Osteoblast (primary cell): Measurements from ENCODE around the gene FASN. TPM values are rescaled to one million over a fixed set of nuclear protein-coding genes. Genes with fewer than 3 reads are reported as not detected.

Experiments used
- DNase-seq: peaks from one replicate; pipeline ENCODE4 v3.0.0; 2011; ENCODE audit warnings: low spot score, mixed read lengths; ENCODE audit not compliant: insufficient read length; ENCODE audit errors: missing footprints
- H2AFZ ChIP-seq: 2 replicates; pipeline ENCODE4 v1.6.0; 2011; ENCODE audit warnings: mild to moderate bottlenecking, low read length
- H3K27ac ChIP-seq: 2 replicates; pipeline ENCODE4 v1.5.1; 2011; ENCODE audit warnings: mild to moderate bottlenecking, low read depth, low read length, moderate library complexity
- H3K27me3 ChIP-seq: 2 replicates; pipeline ENCODE4 v1.6.0; 2012; ENCODE audit warnings: mild to moderate bottlenecking, control low read depth, inconsistent platforms, low read length, moderate library complexity; ENCODE audit not compliant: insufficient read depth
- H3K36me3 ChIP-seq: 2 replicates; pipeline ENCODE4 v1.5.1; 2011; ENCODE audit warnings: mild to moderate bottlenecking, low read length, control low read depth, moderate library complexity; ENCODE audit not compliant: insufficient read depth
- H3K4me1 ChIP-seq: 2 replicates; pipeline ENCODE4 v1.5.1; 2011; ENCODE audit warnings: mild to moderate bottlenecking, low read length, control low read depth, moderate library complexity; ENCODE audit not compliant: insufficient read depth
- H3K4me2 ChIP-seq: 2 replicates; pipeline ENCODE4 v1.6.0; 2011; ENCODE audit warnings: mild to moderate bottlenecking, low read length; ENCODE audit not compliant: insufficient read depth
- H3K4me3 ChIP-seq: fragments of 200-600 bp; sonication (generic); 3 replicates; pipeline ENCODE4 v1.5.1; 2012; ENCODE audit warnings: mild to moderate bottlenecking, low read length, inconsistent platforms; ENCODE audit not compliant: insufficient read depth
- H3K79me2 ChIP-seq: 2 replicates; pipeline ENCODE4 v1.6.0; 2012; ENCODE audit warnings: mild to moderate bottlenecking, low read length, control low read depth, inconsistent platforms; ENCODE audit not compliant: insufficient read depth
- H3K9me3 ChIP-seq: 2 replicates; pipeline ENCODE4 v1.5.1; 2011; ENCODE audit warnings: low read depth, low read length, control low read depth
- H4K20me1 ChIP-seq: 2 replicates; pipeline ENCODE4 v1.6.0; 2012; ENCODE audit warnings: mild to moderate bottlenecking, low read length, control low read depth; ENCODE audit not compliant: insufficient read depth
- CTCF ChIP-seq: IDR thresholded peaks from 2 replicates; pipeline ENCODE4 v1.5.1; 2011; ENCODE audit warnings: mild to moderate bottlenecking, low read depth, low read length, moderate library complexity; ENCODE audit errors: extremely low read depth
- total RNA-seq: library from RNA; depleted of rRNA; stranded (reverse); fragments of >200 nt; gene quantifications from 2 replicates; pipeline ENCODE4 v1.2.3, GENCODE V29; 2012

Gene FASN
- total RNA-seq, 1 donor: 142 TPM

GRCh38 chr17:82081546-82081945 lies 16.5 kb downstream of the FASN start:
- TF ChIP-seq CTCF: no peak

DNA sequence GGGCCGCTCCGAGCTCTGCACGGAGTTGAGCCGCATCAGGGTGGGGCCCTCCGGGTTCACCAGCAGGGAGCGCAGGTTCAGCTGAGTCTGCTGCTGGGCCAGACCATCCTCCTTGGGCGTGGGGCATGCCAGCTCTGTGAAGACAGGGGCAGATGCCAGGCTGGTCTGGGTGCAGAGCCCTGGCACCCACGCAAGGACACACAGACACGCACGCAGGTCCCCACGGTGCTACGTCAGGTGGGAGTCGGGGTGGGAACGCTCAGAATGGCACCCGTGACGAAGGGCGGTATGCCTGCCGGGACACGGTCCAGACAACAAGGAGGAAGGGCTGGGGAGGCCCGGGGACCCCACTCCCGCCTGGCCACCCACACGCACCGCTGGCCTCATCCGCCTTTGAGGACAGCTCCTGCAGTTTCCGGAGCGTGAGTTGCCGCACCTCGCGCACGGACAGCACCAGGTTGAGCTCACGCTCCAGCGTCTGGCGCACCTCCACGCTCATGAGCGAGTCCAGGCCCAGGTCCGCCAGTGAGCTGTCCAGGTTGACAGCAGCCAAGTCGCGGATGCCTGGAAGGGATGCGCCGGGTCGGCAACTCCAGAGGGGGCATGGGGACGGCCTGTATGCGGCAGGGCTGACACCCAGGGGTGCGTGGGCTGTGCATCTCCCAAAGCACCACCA lies 17.1 kb downstream of the FASN start:
- Histone ChIP-seq H3K27me3 (no peaks in the 10 kb centered on the region), H3K4me3 (no peak overlapping the region), H4K20me1 (no peaks in the 10 kb centered on the region), H3K4me2 (no peak overlapping the region), H3K9me3 (no peaks in the 10 kb centered on the region), H3K36me3 (peaks cover 41% of the 10 kb centered on the region), H3K4me1 (no peaks in the 10 kb centered on the region), H3K79me2 (no peaks in the 10 kb centered on the region), H2AFZ (no peak overlapping the region), H3K27ac (no peak overlapping the region)
- DNase-seq: no peak
- TF ChIP-seq CTCF: no peak

More at GRCh38 chr17:82081546-82081945, 16.5 kb downstream of the FASN start:
- Histone ChIP-seq H3K4me2 (no peak overlapping the region), H3K4me1 (no peaks in the 10 kb centered on the region), H3K27me3 (no peaks in the 10 kb centered on the region), H3K4me3 (no peak overlapping the region), H3K9me3 (no peaks in the 10 kb centered on the region), H3K79me2 (no peaks in the 10 kb centered on the region), H3K36me3 (peaks cover 42% of the 10 kb centered on the region), H4K20me1 (no peaks in the 10 kb centered on the region), H2AFZ (no peak overlapping the region), H3K27ac (no peak overlapping the region)
- no peak for DNase-seq

GRCh38 chr17:82080048-82080788 lies 17.8 kb downstream of the FASN start:
- DNase-seq: no peak
- Histone ChIP-seq H3K9me3 (no peaks in the 10 kb centered on the region), H3K27me3 (no peaks in the 10 kb centered on the region), H3K79me2 (no peaks in the 10 kb centered on the region), H3K36me3 (peaks cover 36% of the 10 kb centered on the region), H3K4me3 (no peak overlapping the region), H2AFZ (no peak overlapping the region), H3K4me1 (no peaks in the 10 kb centered on the region), H3K4me2 (no peak overlapping the region), H4K20me1 (no peaks in the 10 kb centered on the region), H3K27ac (no peak overlapping the region)
- TF ChIP-seq CTCF: no peak

DNA sequence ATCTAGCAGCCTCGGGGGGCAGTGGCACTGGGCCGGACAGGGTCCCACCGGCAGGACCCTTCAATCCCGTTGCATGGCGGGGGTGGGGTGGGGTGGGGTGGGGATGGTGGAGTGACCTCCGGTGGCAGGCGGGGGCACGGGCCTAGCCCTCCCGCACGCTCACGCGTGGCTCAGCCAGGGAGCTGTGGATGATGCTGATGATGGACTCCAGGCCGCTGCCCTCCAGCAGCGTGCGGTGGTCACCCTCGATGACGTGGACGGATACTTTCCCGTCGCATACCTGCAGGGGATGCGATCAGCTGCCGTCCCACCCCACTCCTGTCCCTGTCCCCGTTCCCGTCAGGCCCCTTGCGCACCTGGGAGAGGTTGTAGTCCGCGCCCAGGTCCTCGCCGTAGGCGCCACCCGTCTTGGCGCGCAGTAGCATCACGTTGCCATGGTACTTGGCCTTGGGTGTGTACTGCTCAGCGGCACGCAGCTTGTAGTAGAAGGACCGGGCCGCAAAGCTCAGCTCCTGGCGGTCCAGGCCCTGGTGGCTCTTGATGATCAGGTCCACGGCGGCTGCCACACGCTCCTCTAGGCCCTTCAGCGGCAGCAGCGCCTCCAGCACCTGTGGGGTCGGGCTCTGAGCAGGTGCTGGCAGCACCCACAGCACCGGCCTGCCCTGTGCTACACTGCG lies 18.9 kb downstream of the FASN start:
- no peak overlapping the region for H3K27ac ChIP-seq
- no peaks in the 10 kb centered on the region for H4K20me1 ChIP-seq
- peaks cover 34% of the 10 kb centered on the region for H3K36me3 ChIP-seq
- no peak for TF ChIP-seq CTCF
- H3K4me3 ChIP-seq: no peak overlapping the region
- no peak for DNase-seq
- no peak overlapping the region for H3K4me2 ChIP-seq
- no peaks in the 10 kb centered on the region for H3K27me3 ChIP-seq
- no peaks in the 10 kb centered on the region for H3K4me1 ChIP-seq
- no peaks in the 10 kb centered on the region for H3K79me2 ChIP-seq
- H2AFZ ChIP-seq: no peak overlapping the region
- H3K9me3 ChIP-seq: no peaks in the 10 kb centered on the region
